Loucy (cell line): Measurements from ENCODE around the gene WDR43.

ENCODE experiments used
- H2AFZ ChIP-seq: fragments of 200-600 bp; sonication (generic); 2 replicates; pipeline ENCODE4 v1.6.0; 2016; ENCODE audit warnings: antibody characterized with exemption, mild to moderate bottlenecking, low read length, moderate library complexity
- H3F3A ChIP-seq: fragments of 200-600 bp; 2 replicates; pipeline ENCODE4 v1.6.0; 2016; ENCODE audit warnings: antibody characterized with exemption, low read depth, mild to moderate bottlenecking
- H3K27me3 ChIP-seq: fragments of 200-600 bp; sonication (generic); 2 replicates; pipeline ENCODE4 v1.6.1; 2014; ENCODE audit warnings: low read length, mild to moderate bottlenecking; ENCODE audit not compliant: insufficient read depth, poor library complexity, severe bottlenecking
- H3K36me3 ChIP-seq: fragments of 200-600 bp; sonication (generic); 2 replicates; pipeline ENCODE4 v1.6.1; 2016; ENCODE audit warnings: low read length; ENCODE audit not compliant: insufficient read depth
- H3K4me1 ChIP-seq: fragments of 200-600 bp; sonication (generic); 2 replicates; pipeline ENCODE4 v1.5.1; 2014; ENCODE audit warnings: low read length, mild to moderate bottlenecking; ENCODE audit not compliant: insufficient read depth, poor library complexity, severe bottlenecking
- H3K4me2 ChIP-seq: fragments of 200-600 bp; sonication (generic); 2 replicates; pipeline ENCODE4 v1.6.0; 2014; ENCODE audit warnings: antibody characterized with exemption, low read length, low read depth, mild to moderate bottlenecking; ENCODE audit not compliant: poor library complexity, severe bottlenecking
- H3K4me3 ChIP-seq: fragments of 200-600 bp; sonication (generic); 2 replicates; pipeline ENCODE4 v1.5.1; 2014; ENCODE audit warnings: low read length, mild to moderate bottlenecking, mixed read lengths; ENCODE audit not compliant: poor library complexity, severe bottlenecking
- H3K79me2 ChIP-seq: fragments of 200-600 bp; sonication (generic); 2 replicates; pipeline ENCODE4 v1.6.1; 2014; ENCODE audit warnings: low read length; ENCODE audit not compliant: insufficient read depth
- H3K9ac ChIP-seq: fragments of 200-600 bp; sonication (generic); 2 replicates; pipeline ENCODE4 v1.6.0; 2014; ENCODE audit warnings: mild to moderate bottlenecking, low read depth, low read length, moderate library complexity; ENCODE audit not compliant: poor library complexity, severe bottlenecking
- H3K9me2 ChIP-seq: fragments of 200-600 bp; sonication (generic); replicated peaks from 2 replicates; pipeline ENCODE4 v1.6.1; 2016; ENCODE audit warnings: low read depth, low read length, mixed read lengths
- H3K9me3 ChIP-seq: fragments of 200-600 bp; sonication (generic); 2 replicates; pipeline ENCODE4 v1.6.1; 2014; ENCODE audit warnings: mild to moderate bottlenecking, antibody characterized with exemption, low read length, low read depth; ENCODE audit not compliant: insufficient read depth
- H4K20me1 ChIP-seq: fragments of 200-600 bp; sonication (generic); 2 replicates; pipeline ENCODE4 v1.6.0; 2014; ENCODE audit warnings: antibody characterized with exemption, low read length, mild to moderate bottlenecking; ENCODE audit not compliant: insufficient read depth, poor library complexity, severe bottlenecking
- CTCF ChIP-seq: fragments of 200-600 bp; sonication (generic); conservative IDR thresholded peaks from 2 replicates; pipeline ENCODE4 v1.5.1; 2014; ENCODE audit warnings: mild to moderate bottlenecking, antibody characterized with exemption, low read length
- EZH2phosphoT487 ChIP-seq: fragments of 200-600 bp; IDR thresholded peaks from 2 replicates; pipeline ENCODE4 v1.6.1; 2018; ENCODE audit warnings: antibody characterized with exemption, mild to moderate bottlenecking, moderate library complexity, borderline replicate concordance

WDR43 gene

GRCh38 chr2:28991021-28991420 lies 96.6 kb downstream of the WDR43 start:
- Histone ChIP-seq H3K9me3 (no peaks in the 10 kb centered on the region), H3K4me2 (no peak overlapping the region), H3K9me2 (no peaks in the 10 kb centered on the region), H3K27me3 (no peaks in the 10 kb centered on the region), H3K4me3 (no peak overlapping the region), H3K4me1 (peaks cover 6% of the 10 kb centered on the region), H3K36me3 (no peaks in the 10 kb centered on the region), H3K79me2 (no peaks in the 10 kb centered on the region), H3K9ac (no peak overlapping the region), H2AFZ (no peak overlapping the region), H3F3A (no peaks in the 10 kb centered on the region), H4K20me1 (no peaks in the 10 kb centered on the region)
- no peak for TF ChIP-seq EZH2phosphoT487
- TF ChIP-seq CTCF = no peak

DNA sequence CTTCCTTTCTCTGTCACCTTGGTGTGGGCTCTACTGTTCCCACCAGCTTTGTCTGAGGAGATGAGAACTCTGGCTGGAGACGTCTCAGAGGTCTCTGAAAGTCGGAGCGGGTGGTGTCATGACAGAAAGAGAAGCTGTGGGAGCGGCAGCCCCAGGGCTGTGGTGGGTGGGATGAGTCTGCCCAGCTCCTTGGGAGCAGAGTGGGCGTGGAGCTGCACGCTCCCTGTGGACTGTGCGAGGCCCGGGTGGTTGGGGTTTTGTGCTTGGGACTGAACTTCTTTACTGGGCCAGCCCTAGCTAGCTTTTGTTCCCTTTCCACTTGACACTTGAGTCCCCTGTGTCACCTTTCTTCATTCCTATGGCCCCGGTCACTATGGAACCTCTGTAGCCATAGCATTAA lies 97.0 kb downstream of the WDR43 start:
- Histone ChIP-seq H3F3A (no peaks in the 10 kb centered on the region), H3K27me3 (no peaks in the 10 kb centered on the region), H3K79me2 (no peaks in the 10 kb centered on the region), H3K9ac (no peak overlapping the region), H2AFZ (no peak overlapping the region), H3K9me2 (no peaks in the 10 kb centered on the region), H3K4me2 (no peak overlapping the region), H3K4me3 (no peak overlapping the region), H3K36me3 (no peaks in the 10 kb centered on the region), H4K20me1 (no peaks in the 10 kb centered on the region), H3K9me3 (no peaks in the 10 kb centered on the region), H3K4me1 (peaks cover 2% of the 10 kb centered on the region)
- TF ChIP-seq CTCF (no peak), EZH2phosphoT487 (no peak)

GRCh38 chr2:28993206-28993960 lies 98.9 kb downstream of the WDR43 start:
- H2AFZ ChIP-seq = no peak overlapping the region
- H3F3A ChIP-seq = no peaks in the 10 kb centered on the region
- H3K4me2 ChIP-seq = no peak overlapping the region
- no peaks in the 10 kb centered on the region for H3K9me3 ChIP-seq
- H3K79me2 ChIP-seq = no peaks in the 10 kb centered on the region
- H3K9ac ChIP-seq = no peak overlapping the region
- H3K4me3 ChIP-seq = no peak overlapping the region
- H3K36me3 ChIP-seq = no peaks in the 10 kb centered on the region
- H3K9me2 ChIP-seq = no peaks in the 10 kb centered on the region
- H4K20me1 ChIP-seq = no peaks in the 10 kb centered on the region
- TF ChIP-seq EZH2phosphoT487 = no peak
- TF ChIP-seq CTCF = no peak
- H3K27me3 ChIP-seq = no peaks in the 10 kb centered on the region
- H3K4me1 ChIP-seq = no peaks in the 10 kb centered on the region
